Measurements from ENCODE around the gene MRTFA. TPM values are rescaled to one million over a fixed set of nuclear protein-coding genes. Genes with fewer than 3 reads are reported as not detected.

MRTFA gene
- total RNA-seq, 4 donors from 2014 or later = 16.5 to 57.8 (median 48.9) TPM

- no peak for TF ChIP-seq CTCF (IDR thresholded peaks at IDR 0.05; ENCODE audit: low read depth)
Measured at GRCh38 chr22:40491990-40492631, 144.4 kb downstream of the MRTFA start.

GRCh38 chr22:40487663-40488249 lies 148.8 kb downstream of the MRTFA start:
- no peak for TF ChIP-seq CTCF (IDR thresholded peaks at IDR 0.05; ENCODE audit: low read depth)

GRCh38 chr22:40486962-40487602 lies 149.4 kb downstream of the MRTFA start:
- no peak for TF ChIP-seq CTCF (IDR thresholded peaks at IDR 0.05; ENCODE audit: low read depth)

- TF ChIP-seq CTCF (IDR thresholded peaks at IDR 0.05; ENCODE audit: low read depth) = no peak
Measured at GRCh38 chr22:40485813-40486667, 150.5 kb downstream of the MRTFA start.

GRCh38 chr22:40484906-40485669 lies 151.4 kb downstream of the MRTFA start:
- no peak for TF ChIP-seq CTCF (IDR thresholded peaks at IDR 0.05; ENCODE audit: low read depth)

- no peak for TF ChIP-seq CTCF (IDR thresholded peaks at IDR 0.05; ENCODE audit: low read depth)
Measured at GRCh38 chr22:40482886-40483285, 153.6 kb downstream of the MRTFA start.

Data from subcutaneous adipose tissue (tissue), 4 donors.